ENCODE data around the gene PRPF40B. TPM values are rescaled to one million over a fixed set of nuclear protein-coding genes. Genes with fewer than 3 reads are reported as not detected.

The PRPF40B gene
- total and polyA plus RNA-seq, 9 of the 15 experiments (the other 6 are each of a cell fraction or from before 2014, with no cell fraction given): 0.55 to 10.6 (median 4.8) TPM

DNA sequence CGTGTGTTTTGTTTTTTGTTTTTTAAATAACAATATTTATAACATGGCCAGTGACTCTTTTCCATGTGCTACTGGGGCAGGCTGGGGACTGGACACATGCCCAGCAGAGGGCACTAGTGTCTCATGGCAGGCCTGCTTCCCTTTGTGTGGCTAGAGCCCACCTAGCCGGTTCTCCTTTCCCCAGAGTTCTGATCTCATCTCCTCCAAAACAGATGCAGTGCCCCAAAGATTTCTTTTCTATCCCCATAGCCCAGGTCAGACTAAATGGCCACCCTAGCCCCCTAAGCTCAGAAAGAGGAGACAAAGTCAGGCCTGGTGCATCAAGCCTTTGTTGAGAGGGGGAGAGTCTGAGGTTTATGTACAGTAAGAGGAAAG is 21.2 kb downstream of the PRPF40B start (continued):
- TF ChIP-seq, protein P1, sequence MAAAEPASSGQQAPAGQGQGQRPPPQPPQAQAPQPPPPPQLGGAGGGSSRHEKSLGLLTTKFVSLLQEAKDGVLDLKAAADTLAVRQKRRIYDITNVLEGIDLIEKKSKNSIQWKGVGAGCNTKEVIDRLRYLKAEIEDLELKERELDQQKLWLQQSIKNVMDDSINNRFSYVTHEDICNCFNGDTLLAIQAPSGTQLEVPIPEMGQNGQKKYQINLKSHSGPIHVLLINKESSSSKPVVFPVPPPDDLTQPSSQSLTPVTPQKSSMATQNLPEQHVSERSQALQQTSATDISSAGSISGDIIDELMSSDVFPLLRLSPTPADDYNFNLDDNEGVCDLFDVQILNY (CRISPR knock-in tag; IDR thresholded peaks at IDR 0.05): no peak
- no peak for TF ChIP-seq GATAD2A (IDR thresholded peaks at IDR 0.05)
- TF ChIP-seq PHB (CRISPR knock-in tag; IDR thresholded peaks at IDR 0.05): no peak
- TF ChIP-seq ZNF224 (CRISPR knock-in tag; IDR thresholded peaks at IDR 0.05): no peak
- no peak for TF ChIP-seq POLR2B (IDR thresholded peaks at IDR 0.05; ENCODE audit: low read depth, partially characterized antibody)
- no peak for TF ChIP-seq FOXJ3 (CRISPR knock-in tag; IDR thresholded peaks at IDR 0.05)
- TF ChIP-seq NFYB (IDR thresholded peaks at IDR 0.05; ENCODE audit: extremely low read depth, insufficient read length): no peak
- TF ChIP-seq HSF4 (CRISPR knock-in tag; IDR thresholded peaks at IDR 0.05; ENCODE audit: borderline replicate concordance): no peak
- TF ChIP-seq, protein P2, sequence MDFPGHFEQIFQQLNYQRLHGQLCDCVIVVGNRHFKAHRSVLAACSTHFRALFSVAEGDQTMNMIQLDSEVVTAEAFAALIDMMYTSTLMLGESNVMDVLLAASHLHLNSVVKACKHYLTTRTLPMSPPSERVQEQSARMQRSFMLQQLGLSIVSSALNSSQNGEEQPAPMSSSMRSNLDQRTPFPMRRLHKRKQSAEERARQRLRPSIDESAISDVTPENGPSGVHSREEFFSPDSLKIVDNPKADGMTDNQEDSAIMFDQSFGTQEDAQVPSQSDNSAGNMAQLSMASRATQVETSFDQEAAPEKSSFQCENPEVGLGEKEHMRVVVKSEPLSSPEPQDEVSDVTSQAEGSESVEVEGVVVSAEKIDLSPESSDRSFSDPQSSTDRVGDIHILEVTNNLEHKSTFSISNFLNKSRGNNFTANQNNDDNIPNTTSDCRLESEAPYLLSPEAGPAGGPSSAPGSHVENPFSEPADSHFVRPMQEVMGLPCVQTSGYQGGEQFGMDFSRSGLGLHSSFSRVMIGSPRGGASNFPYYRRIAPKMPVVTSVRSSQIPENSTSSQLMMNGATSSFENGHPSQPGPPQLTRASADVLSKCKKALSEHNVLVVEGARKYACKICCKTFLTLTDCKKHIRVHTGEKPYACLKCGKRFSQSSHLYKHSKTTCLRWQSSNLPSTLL (IDR thresholded peaks at IDR 0.05): no peak
- TF ChIP-seq CBX8 (IDR thresholded peaks at IDR 0.05; ENCODE audit: borderline replicate concordance, extremely low read depth, low read depth, low read length, poor library complexity, severe bottlenecking): no peak
- TF ChIP-seq CXXC5 (CRISPR knock-in tag; IDR thresholded peaks at IDR 0.05): no peak
- no peak for TF ChIP-seq KAT7 (CRISPR knock-in tag; IDR thresholded peaks at IDR 0.05; ENCODE audit: borderline replicate concordance)
- no peak for TF ChIP-seq ZBTB17 (CRISPR knock-in tag; IDR thresholded peaks at IDR 0.05)
- TF ChIP-seq, protein P3, sequence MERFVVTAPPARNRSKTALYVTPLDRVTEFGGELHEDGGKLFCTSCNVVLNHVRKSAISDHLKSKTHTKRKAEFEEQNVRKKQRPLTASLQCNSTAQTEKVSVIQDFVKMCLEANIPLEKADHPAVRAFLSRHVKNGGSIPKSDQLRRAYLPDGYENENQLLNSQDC (CRISPR knock-in tag; IDR thresholded peaks at IDR 0.05): no peak
- no peak for TF ChIP-seq ZZZ3 (IDR thresholded peaks at IDR 0.05)
- no peak for TF ChIP-seq MTA2 (IDR thresholded peaks at IDR 0.05; ENCODE audit: low read depth)
- TF ChIP-seq, protein P4, sequence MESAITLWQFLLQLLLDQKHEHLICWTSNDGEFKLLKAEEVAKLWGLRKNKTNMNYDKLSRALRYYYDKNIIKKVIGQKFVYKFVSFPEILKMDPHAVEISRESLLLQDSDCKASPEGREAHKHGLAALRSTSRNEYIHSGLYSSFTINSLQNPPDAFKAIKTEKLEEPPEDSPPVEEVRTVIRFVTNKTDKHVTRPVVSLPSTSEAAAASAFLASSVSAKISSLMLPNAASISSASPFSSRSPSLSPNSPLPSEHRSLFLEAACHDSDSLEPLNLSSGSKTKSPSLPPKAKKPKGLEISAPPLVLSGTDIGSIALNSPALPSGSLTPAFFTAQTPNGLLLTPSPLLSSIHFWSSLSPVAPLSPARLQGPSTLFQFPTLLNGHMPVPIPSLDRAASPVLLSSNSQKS (CRISPR knock-in tag; IDR thresholded peaks at IDR 0.05): no peak
- TF ChIP-seq, protein P5, sequence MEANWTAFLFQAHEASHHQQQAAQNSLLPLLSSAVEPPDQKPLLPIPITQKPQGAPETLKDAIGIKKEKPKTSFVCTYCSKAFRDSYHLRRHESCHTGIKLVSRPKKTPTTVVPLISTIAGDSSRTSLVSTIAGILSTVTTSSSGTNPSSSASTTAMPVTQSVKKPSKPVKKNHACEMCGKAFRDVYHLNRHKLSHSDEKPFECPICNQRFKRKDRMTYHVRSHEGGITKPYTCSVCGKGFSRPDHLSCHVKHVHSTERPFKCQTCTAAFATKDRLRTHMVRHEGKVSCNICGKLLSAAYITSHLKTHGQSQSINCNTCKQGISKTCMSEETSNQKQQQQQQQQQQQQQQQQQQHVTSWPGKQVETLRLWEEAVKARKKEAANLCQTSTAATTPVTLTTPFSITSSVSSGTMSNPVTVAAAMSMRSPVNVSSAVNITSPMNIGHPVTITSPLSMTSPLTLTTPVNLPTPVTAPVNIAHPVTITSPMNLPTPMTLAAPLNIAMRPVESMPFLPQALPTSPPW (CRISPR knock-in tag; IDR thresholded peaks at IDR 0.05): peak; percentile 55
- 0 out of 2 replicates have a peak, but pooled peaks have one; percentile 15 for TF ChIP-seq CREM (IDR thresholded peaks at IDR 0.05; ENCODE audit: low read depth)
- TF ChIP-seq XRCC5 (IDR thresholded peaks at IDR 0.05; ENCODE audit: low read depth, low read length): no peak
- TF ChIP-seq GATA2 (CRISPR knock-in tag; IDR thresholded peaks at IDR 0.05): 0 out of 2 replicates have a peak, but pooled peaks have one; percentile 27
- 0 out of 2 replicates have a peak, but pooled peaks have one; percentile 21 for TF ChIP-seq ZNF766 (CRISPR knock-in tag; conservative IDR thresholded peaks at IDR 0.05)
- TF ChIP-seq KDM1A (IDR thresholded peaks at IDR 0.05): no peak
- 0 out of 2 replicates have a peak, but pooled peaks have one; percentile 26 for TF ChIP-seq L3MBTL2 (IDR thresholded peaks at IDR 0.05)

All from K562 (cell line).